ENCODE results near the gene PDE10A.

GRCh38 chr6:165447141-165447540, 215.9 kb downstream of the PDE10A start:
- TF ChIP-seq TAF1 (IDR thresholded peaks at IDR 0.05; ENCODE audit: borderline replicate concordance, insufficient read depth, low read length) (no peak), POLR2AphosphoS5 (IDR thresholded peaks at IDR 0.05; ENCODE audit: low read depth, low read length) (no peak)

Measured in PFSK-1 (cell line).